AG09319 (cell line): Measurements from ENCODE around the gene ERVMER34-1.

Experiments used
- DNase-seq: peaks from one replicate; pipeline ENCODE4 v3.0.0-alpha.2; 2010; ENCODE audit warnings: low read depth; ENCODE audit errors: extremely low read depth
- TF ChIP-seq, protein P1 (sequence below): IDR thresholded peaks from 2 replicates; pipeline ENCODE4 v1.5.1; 2011; ENCODE audit warnings: low read depth, mild to moderate bottlenecking, inconsistent platforms, low read length, moderate library complexity

The ERVMER34-1 gene

DNA sequence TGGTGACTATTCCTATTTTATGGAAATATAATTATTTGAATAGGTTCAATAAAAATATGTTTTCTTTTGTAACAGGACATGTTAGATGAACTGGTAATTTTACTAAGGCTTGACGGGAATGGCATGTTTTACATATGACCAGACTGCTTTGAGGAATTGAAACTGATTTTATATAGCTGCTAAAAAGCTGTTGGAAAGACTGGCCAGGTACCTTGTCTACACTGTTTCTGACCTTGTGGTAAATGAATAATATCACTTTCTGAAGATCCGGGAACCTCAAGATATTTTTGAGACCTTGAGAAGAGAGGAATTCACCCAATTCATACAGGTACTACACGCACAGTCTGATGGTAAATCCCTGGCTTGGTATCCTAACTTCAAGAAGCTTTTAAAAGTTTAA, 50.0 kb downstream of the ERVMER34-1 start:
- TF ChIP-seq, protein P1, sequence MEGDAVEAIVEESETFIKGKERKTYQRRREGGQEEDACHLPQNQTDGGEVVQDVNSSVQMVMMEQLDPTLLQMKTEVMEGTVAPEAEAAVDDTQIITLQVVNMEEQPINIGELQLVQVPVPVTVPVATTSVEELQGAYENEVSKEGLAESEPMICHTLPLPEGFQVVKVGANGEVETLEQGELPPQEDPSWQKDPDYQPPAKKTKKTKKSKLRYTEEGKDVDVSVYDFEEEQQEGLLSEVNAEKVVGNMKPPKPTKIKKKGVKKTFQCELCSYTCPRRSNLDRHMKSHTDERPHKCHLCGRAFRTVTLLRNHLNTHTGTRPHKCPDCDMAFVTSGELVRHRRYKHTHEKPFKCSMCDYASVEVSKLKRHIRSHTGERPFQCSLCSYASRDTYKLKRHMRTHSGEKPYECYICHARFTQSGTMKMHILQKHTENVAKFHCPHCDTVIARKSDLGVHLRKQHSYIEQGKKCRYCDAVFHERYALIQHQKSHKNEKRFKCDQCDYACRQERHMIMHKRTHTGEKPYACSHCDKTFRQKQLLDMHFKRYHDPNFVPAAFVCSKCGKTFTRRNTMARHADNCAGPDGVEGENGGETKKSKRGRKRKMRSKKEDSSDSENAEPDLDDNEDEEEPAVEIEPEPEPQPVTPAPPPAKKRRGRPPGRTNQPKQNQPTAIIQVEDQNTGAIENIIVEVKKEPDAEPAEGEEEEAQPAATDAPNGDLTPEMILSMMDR = no peak
- DNase-seq = no peak

GRCh38 chr4:52694936-52695335, 56.3 kb downstream of the ERVMER34-1 start:
- TF ChIP-seq, protein P1 = no peak
- no peak for DNase-seq

DNA sequence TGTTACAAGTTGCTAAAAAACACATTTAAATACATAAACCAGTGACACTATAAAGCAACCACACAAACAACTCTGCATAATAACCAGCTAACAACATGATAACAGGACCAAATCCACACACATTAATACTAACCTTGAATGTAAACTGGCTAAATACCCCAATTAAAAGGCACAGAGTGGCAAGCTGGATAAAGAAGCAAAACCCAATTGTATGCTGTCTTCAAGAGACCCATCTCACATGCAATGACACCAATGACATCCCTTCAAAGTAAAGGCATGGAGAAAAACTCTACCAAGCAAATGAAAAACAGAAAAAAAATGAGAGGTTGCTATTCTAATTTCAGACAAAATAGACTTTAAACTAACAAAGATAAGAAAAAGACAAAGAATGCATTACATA, 57.7 kb downstream of the ERVMER34-1 start:
- DNase-seq = no peak
- TF ChIP-seq, protein P1 = no peak
